SKM-1 treated with dmso at 0.1 percent for 144 hours (cell line): ENCODE measurements around the gene RBCK1.
"Not testable (repeated sequence)": the region's sequence is repeated elsewhere in the genome, so short reads cannot be mapped to it uniquely, and the experiment has no call there.

Source experiments
- DNase-seq: peaks from one replicate; lab custom pipeline; 2025; ENCODE audit not compliant: unreplicated experiment; lab: John Stamatoyannopoulos, UW

RBCK1 gene

GRCh38 chr20:375265-375889, 32.7 kb upstream of the RBCK1 start:
- DNase-seq: no peak

- no peak for DNase-seq
Observed at GRCh38 chr20:376089-376488, 32.0 kb upstream of the RBCK1 start.

DNA sequence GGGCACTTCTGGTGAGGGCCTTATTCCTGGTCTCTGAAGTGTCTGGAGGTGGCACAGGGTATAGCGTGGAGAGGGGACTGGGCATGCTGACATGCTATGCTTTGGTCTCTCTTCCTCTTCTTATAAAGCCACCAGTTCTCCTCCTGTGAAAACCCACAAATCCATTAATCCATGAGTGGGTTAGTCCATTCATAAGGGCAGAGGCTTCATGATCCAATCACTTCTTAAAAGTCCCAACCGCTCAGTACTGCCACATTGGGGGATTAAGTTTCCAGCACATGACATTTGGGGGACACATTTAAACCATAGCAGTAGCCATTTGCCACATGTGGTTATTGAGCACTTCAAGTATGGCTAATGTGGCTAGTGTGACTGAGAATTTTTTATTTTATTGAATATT, 31.3 kb upstream of the RBCK1 start:
- DNase-seq: no peak

GRCh38 chr20:377578-377977, 30.5 kb upstream of the RBCK1 start:
- not testable (repeated sequence) for DNase-seq

- no peak for DNase-seq
Observed at GRCh38 chr20:378961-379336, 29.1 kb upstream of the RBCK1 start.

GRCh38 chr20:380763-381580, 27.1 kb upstream of the RBCK1 start:
- DNase-seq: no peak

- no peak for DNase-seq
Observed at GRCh38 chr20:381581-382290, 26.4 kb upstream of the RBCK1 start.

DNA sequence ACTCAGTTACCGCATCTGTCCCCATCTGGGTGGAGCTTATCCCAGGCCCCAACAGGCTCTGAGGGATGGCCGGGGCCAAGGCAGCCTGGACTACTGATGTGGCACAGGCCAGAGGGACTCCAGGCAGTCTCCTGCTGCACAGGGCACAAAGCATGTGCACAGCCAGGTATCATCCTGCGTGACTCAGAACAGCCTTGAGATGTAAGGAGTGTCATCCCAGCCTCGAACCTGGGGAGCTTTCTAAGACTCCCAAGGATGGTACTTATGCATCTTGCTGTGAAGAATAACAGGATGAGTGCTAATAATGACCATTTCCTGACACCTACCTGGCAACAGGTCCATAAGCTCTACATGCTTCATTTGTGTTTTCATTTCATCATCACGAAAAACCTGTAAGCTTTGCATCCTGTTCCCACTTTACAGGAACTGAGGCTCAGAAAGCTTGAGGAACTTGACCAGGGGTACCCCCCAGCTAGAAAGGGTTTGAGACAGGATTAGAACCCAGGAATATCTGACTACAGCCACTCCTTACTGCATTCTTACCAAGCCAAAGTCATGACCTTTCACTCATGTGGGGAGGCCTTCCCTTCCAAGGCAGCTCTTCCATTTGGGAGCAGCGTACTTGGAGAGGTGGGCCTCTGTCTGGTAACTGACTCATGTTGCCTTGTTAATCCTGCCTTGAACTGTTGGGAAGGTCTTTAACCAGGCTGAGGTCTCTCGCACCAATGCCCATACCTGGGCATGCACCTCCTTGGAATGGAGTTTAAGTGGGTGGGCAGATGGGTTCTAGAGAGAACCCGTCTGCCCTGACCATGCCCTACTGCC, 25.6 kb upstream of the RBCK1 start:
- DNase-seq: no peak

GRCh38 chr20:383889-384288, 24.2 kb upstream of the RBCK1 start:
- no peak for DNase-seq

GRCh38 chr20:384723-385122, 23.4 kb upstream of the RBCK1 start:
- no peak for DNase-seq

- DNase-seq: no peak
Observed at GRCh38 chr20:385448-385847, 22.7 kb upstream of the RBCK1 start.

DNA sequence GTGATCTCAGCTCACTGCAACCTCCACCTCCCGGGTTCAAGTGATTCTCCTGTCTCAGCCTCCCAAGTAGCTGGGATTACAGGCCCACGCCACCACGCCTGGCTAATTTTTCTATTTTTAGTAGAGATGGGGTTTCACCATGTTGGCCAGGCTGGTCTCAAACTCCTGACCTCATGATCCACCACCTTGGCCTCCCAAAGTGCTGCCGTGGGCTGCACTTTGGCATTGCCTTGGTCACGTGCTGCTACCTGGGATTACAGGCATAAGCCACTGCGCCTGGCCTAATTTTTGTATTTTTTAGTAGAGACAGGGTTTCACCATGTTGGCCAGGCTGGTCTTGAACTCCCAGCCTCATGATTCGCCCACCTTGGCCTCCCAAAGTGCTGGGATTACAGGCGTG, 21.5 kb upstream of the RBCK1 start:
- DNase-seq: not testable (repeated sequence)

DNA sequence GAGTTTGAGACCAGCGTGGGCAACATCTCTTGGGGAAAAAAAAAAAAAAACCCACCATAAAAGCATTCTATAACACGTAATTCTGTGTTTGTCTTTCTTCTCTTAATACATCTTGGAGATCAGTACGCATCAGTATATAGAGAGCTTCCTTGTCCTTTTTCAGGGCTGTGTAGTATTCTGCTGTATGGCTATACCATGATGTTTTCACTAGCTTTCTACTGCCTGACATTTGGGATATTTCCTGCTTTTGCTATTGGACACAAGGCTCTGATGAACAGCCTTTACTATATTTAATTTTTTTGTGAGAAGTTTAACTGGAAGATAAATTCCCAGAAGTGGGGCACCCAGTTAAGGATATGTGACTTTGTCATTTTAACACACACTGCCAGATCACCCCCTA, 20.6 kb upstream of the RBCK1 start:
- no peak for DNase-seq

DNA sequence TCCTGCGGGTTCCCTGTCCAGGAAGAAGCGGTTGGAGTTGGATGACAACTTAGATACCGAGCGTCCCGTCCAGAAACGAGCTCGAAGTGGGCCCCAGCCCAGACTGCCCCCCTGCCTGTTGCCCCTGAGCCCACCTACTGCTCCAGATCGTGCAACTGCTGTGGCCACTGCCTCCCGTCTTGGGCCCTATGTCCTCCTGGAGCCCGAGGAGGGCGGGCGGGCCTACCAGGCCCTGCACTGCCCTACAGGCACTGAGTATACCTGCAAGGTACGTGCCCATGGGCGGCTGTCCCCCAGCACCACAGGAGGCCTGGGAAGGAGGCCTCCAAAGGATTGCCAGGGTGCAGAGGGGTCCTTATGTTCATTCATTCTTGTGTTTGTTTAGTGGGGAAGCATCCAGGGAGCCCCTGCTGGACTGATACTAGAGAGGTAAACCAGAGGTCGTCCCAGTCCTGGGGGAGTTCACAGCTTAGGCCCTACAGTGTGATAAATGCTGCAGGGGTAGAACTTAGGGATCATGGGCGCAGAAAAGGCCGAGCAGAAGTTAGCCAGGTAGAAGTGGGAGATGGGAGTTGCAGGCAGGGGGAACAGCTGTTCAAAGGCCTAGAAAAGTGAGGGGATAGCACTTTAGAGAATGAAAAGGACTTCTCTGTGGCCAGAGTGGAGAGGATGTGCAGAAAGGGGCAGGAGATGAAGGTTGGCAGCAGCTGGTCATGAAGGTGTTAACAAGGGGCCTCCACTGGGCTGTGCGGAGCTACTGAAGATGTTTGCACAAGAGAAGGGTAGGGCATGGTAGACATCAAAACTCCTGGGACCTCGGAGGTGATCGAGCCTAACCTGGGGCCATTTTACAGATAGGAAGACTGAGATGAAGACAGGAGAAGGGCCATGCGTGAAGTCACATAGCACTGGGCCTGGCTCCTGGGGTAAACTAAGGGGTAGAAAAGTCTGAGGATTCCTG, 19.8 kb upstream of the RBCK1 start:
- DNase-seq: no peak

GRCh38 chr20:389220-389619, 18.9 kb upstream of the RBCK1 start:
- no peak for DNase-seq

DNA sequence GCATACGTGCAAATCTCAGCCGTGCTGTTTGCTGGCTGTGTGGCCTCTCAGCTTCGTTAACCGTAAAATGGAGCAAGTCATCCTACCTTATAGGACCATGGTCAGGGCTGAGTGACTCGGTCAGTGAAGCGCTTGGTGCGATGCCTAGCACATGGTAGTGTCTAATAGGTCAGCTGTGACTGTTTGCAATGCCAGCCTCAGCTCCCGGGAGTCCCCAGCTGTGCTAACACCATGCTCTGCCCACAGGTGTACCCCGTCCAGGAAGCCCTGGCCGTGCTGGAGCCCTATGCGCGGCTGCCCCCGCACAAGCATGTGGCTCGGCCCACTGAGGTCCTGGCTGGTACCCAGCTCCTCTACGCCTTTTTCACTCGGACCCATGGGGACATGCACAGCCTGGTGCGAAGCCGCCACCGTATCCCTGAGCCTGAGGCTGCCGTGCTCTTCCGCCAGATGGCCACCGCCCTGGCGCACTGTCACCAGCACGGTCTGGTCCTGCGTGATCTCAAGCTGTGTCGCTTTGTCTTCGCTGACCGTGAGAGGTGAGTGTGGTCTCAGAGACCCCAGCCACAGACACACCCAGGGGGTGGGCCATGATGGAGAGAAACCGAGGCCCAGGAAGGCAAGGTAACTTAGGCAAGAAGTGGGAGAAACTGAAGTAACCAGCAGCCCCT, 16.9 kb upstream of the RBCK1 start:
- DNase-seq: no peak

GRCh38 chr20:393296-393695, 14.8 kb upstream of the RBCK1 start:
- DNase-seq: not testable (repeated sequence)

- DNase-seq: no peak
Observed at GRCh38 chr20:396252-396618, 11.9 kb upstream of the RBCK1 start.

DNA sequence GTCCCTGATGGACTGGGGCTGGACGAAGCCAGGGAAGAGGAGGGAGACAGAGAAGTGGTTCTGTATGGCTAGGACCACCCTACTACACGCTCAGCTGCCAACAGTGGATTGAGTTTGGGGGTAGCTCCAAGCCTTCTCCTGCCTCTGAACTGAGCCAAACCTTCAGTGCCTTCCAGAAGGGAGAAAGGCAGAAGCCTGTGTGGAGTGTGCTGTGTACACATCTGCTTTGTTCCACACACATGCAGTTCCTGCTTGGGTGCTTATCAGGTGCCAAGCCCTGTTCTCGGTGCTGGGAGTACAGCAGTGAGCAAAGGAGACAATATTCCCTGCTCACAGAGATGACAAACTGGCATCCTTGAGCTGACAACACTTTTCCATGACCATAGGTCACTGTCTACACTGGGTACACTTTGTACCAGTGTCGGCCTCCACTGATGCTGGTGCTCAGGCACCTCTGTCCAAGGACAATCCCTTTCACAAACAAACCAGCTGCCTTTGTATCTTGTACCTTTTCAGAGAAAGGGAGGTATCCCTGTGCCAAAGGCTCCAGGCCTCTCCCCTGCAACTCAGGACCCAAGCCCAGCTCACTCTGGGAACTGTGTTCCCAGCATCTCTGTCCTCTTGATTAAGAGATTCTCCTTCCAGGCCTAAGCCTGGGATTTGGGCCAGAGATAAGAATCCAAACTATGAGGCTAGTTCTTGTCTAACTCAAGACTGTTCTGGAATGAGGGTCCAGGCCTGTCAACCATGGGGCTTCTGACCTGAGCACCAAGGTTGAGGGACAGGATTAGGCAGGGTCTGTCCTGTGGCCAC, 11.3 kb upstream of the RBCK1 start:
- DNase-seq: no peak
